WTC11 (cell line): Measurements from ENCODE around the gene TNIP3. TPM values are rescaled to one million over a fixed set of nuclear protein-coding genes. Genes with fewer than 3 reads are reported as not detected.

Source experiments
- ATAC-seq: fragments of 200-7000 bp; cut with Tn5 transposase; 2 replicates; pipeline ENCODE4 v1.10.0; 2021; ENCODE audit warnings: mild to moderate bottlenecking, moderate library complexity
- CTCF ChIA-PET: fragments of 300-600 bp; sonication (Branson Sonifier 250); formaldehyde crosslinking; loops from one replicate; lab custom pipeline; 2021; ENCODE audit warnings: antibody characterized with exemption; lab: Charles Lee
- POLR2A ChIA-PET: fragments of 350-600 bp; sonication (Branson Sonifier 250); formaldehyde crosslinking; loops from one replicate; lab custom pipeline; 2021; ENCODE audit warnings: antibody characterized with exemption; lab: Charles Lee
- DNase-seq: peaks from one replicate; pipeline ENCODE4 v3.0.0; 2021; ENCODE audit warnings: low spot score
- H3K27ac Mint-ChIP-seq: 2 replicates; pipeline ENCODE4 v1.8.0; 2021; ENCODE audit warnings: mixed read lengths
- H3K27me3 Mint-ChIP-seq: 2 replicates; pipeline ENCODE4 v1.8.0; 2021; ENCODE audit warnings: low read depth, mild to moderate bottlenecking, moderate library complexity, mixed read lengths
- H3K36me3 Mint-ChIP-seq: 2 replicates; pipeline ENCODE4 v1.8.0; 2021; ENCODE audit warnings: mixed read lengths
- H3K4me1 Mint-ChIP-seq: 2 replicates; pipeline ENCODE4 v1.8.0; 2022; ENCODE audit warnings: mixed read lengths
- H3K4me3 Mint-ChIP-seq: 2 replicates; pipeline ENCODE4 v1.8.0; 2021; ENCODE audit warnings: mild to moderate bottlenecking, moderate library complexity, mixed read lengths
- H3K9me3 Mint-ChIP-seq: 2 replicates; pipeline ENCODE4 v1.8.0; 2021; ENCODE audit warnings: mixed read lengths
- FOXJ3 ChIP-seq: sonication (generic); formaldehyde crosslinking; IDR thresholded peaks from 2 replicates; pipeline ENCODE4 v1.9.0; 2021; ENCODE audit warnings: missing genetic modification reagents, mild to moderate bottlenecking, borderline replicate concordance
- GABPB1 ChIP-seq: sonication (generic); formaldehyde crosslinking; IDR thresholded peaks from 2 replicates; pipeline ENCODE4 v1.8.1; 2023; ENCODE audit warnings: mild to moderate bottlenecking, missing genetic modification reagents
- HMGXB4 ChIP-seq: sonication (generic); formaldehyde crosslinking; IDR thresholded peaks from 2 replicates; pipeline ENCODE4 v1.8.1; 2023; ENCODE audit warnings: mild to moderate bottlenecking, moderate library complexity, missing genetic modification reagents
- NFYB ChIP-seq: sonication (generic); formaldehyde crosslinking; conservative IDR thresholded peaks from 2 replicates; pipeline ENCODE4 v1.8.0; 2022; ENCODE audit warnings: low read depth, missing genetic modification reagents
- PRDM15 ChIP-seq: sonication (generic); formaldehyde crosslinking; IDR thresholded peaks from 2 replicates; pipeline ENCODE4 v1.8.0; 2022; ENCODE audit warnings: missing genetic modification reagents
- TEAD1 ChIP-seq: sonication (generic); formaldehyde crosslinking; IDR thresholded peaks from 2 replicates; pipeline ENCODE4 v1.8.0; 2022; ENCODE audit warnings: mild to moderate bottlenecking, missing genetic modification reagents
- ZNF423 ChIP-seq: fragments of 250-450 bp; sonication (Bioruptor Pico); IDR thresholded peaks from 2 replicates; pipeline ENCODE4 v2.1.2; 2022; ENCODE audit warnings: mild to moderate bottlenecking, moderate library complexity
- ZNF512 ChIP-seq: sonication (generic); formaldehyde crosslinking; IDR thresholded peaks from 2 replicates; pipeline ENCODE4 v1.8.1; 2022; ENCODE audit warnings: missing genetic modification reagents, borderline replicate concordance
- ZSCAN18 ChIP-seq: fragments of 250-450 bp; sonication (Bioruptor Pico); IDR thresholded peaks from 2 replicates; pipeline ENCODE4 v2.1.2; 2022; ENCODE audit warnings: mild to moderate bottlenecking, moderate library complexity
- total RNA-seq: library from RNA; stranded (reverse); gene quantifications from 3 replicates; pipeline ENCODE4 v1.2.3, GENCODE V29; 2021

TNIP3 gene
- total RNA-seq, 1 experiment from 2014 or later: not detected

GRCh38 chr4:121138039-121138825 lies 25.9 kb downstream of the TNIP3 start (continued):
- TF ChIP-seq HMGXB4 (no peak), ZNF423 (CRISPR knock-in tag) (no peak), NFYB (no peak), PRDM15 (CRISPR knock-in tag) (no peak)
- TF ChIP-seq, all 79 proteins: peak for 0

- no peaks in the 10 kb centered on the region for H3K36me3 Mint-ChIP-seq
- no peaks in the 10 kb centered on the region for H3K27me3 Mint-ChIP-seq
- H3K4me1 Mint-ChIP-seq: no peaks in the 10 kb centered on the region
- no peak overlapping the region for H3K4me3 Mint-ChIP-seq
- H3K27ac Mint-ChIP-seq: no peak overlapping the region
- ChIA-PET CTCF (no interaction called here), POLR2A (no interaction called here)
- ATAC-seq (no peak), DNase-seq (no peak)
- TF ChIP-seq ZNF512 (CRISPR knock-in tag) (no peak), FOXJ3 (CRISPR knock-in tag) (no peak)
- peaks cover 4% of the 10 kb centered on the region; the same call in 1 of the 2 replicates for H3K9me3 Mint-ChIP-seq
These were observed 33.8 kb downstream of the TNIP3 start for GRCh38 chr4:121130326-121130660.

GRCh38 chr4:121129606-121130325 lies 34.4 kb downstream of the TNIP3 start:
- no peaks in the 10 kb centered on the region for H3K36me3 Mint-ChIP-seq
- no peaks in the 10 kb centered on the region for H3K27me3 Mint-ChIP-seq
- H3K4me1 Mint-ChIP-seq: no peaks in the 10 kb centered on the region
- H3K27ac Mint-ChIP-seq: no peak overlapping the region
- no peak overlapping the region for H3K4me3 Mint-ChIP-seq
- TF ChIP-seq GABPB1 (CRISPR knock-in tag) (no peak), ZSCAN18 (CRISPR knock-in tag) (no peak), HMGXB4 (no peak), TEAD1 (CRISPR knock-in tag) (no peak)
- TF ChIP-seq, all 79 proteins: peak for 0
- DNase-seq (no peak), ATAC-seq (no peak)
- ChIA-PET CTCF (no interaction called here), POLR2A (no interaction called here)
- peaks cover 4% of the 10 kb centered on the region; the same call in 1 of the 2 replicates for H3K9me3 Mint-ChIP-seq
